GM12878 (cell line): ENCODE measurements around the gene PIP4K2A.

ENCODE experiments used
- BHLHE40 ChIP-seq, 2 experiments: fragments of 450-650 bp in 1 of 2; IDR thresholded peaks; 2 replicates each; pipeline ENCODE4 v1.6.1; 2011 to 2017; ENCODE audit warnings: low read depth in 2 of 2, borderline replicate concordance in 1 of 2, improper control_type of control experiment in 1 of 2, low read length in 1 of 2, mild to moderate bottlenecking in 1 of 2
- ELK1 ChIP-seq: IDR thresholded peaks from 2 replicates; pipeline ENCODE4 v1.6.1; 2012; ENCODE audit warnings: low read depth, low read length, improper control_type of control experiment
- NFIC ChIP-seq: IDR thresholded peaks from 2 replicates; pipeline ENCODE4 v1.6.1; 2012; ENCODE audit warnings: low read depth, mild to moderate bottlenecking, inconsistent platforms, low read length, moderate library complexity
- POLR2A ChIP-seq: IDR thresholded peaks from 2 replicates; pipeline ENCODE4 v1.6.1; 2011; ENCODE audit warnings: low read depth, mild to moderate bottlenecking, low read length
- RAD21 ChIP-seq: IDR thresholded peaks from 2 replicates; pipeline ENCODE4 v1.6.1; 2011; ENCODE audit warnings: mild to moderate bottlenecking, low read depth, low read length, moderate library complexity; ENCODE audit not compliant: insufficient read depth
- TAF1 ChIP-seq: IDR thresholded peaks from 2 replicates; pipeline ENCODE4 v1.6.1; 2011; ENCODE audit warnings: mild to moderate bottlenecking, low read depth, low read length, borderline replicate concordance
- ZZZ3 ChIP-seq: IDR thresholded peaks from 2 replicates; pipeline ENCODE4 v1.6.1; 2011; ENCODE audit warnings: low read depth; ENCODE audit not compliant: control insufficient read depth, insufficient read length

- TF ChIP-seq BHLHE40 (IDR thresholded peaks at IDR 0.05; ENCODE audit: borderline replicate concordance in 1 of 2, low read depth in 2 of 2, low read length in 1 of 2) (no peak), POLR2A (no peak), RAD21 (no peak), NFIC (no peak), ELK1 (no peak), ZZZ3 (no peak), TAF1 (no peak)
These were observed 14.4 kb downstream of the PIP4K2A start for GRCh38 chr10:22699976-22700375.
